Inflammatory macrophage treated with lipopolysaccharide for 4 hours (primary cell): Measurements from ENCODE around the gene PPP1R36.
A peak's percentile ranks its signal among the peaks of the same experiment; 100 is the strongest.
"Not testable (repeated sequence)": the region's sequence is repeated elsewhere in the genome, so short reads cannot be mapped to it uniquely, and the experiment has no call there.

Source experiments
- DNase-seq: peaks from one replicate; pipeline ENCODE4 v3.0.0-alpha.2; 2020

Gene PPP1R36

GRCh38 chr14:64520699-64521098 is 29.1 kb upstream of the PPP1R36 start:
- DNase-seq, result no peak

GRCh38 chr14:64522591-64523355 is 27.0 kb upstream of the PPP1R36 start:
- no peak for DNase-seq

DNA sequence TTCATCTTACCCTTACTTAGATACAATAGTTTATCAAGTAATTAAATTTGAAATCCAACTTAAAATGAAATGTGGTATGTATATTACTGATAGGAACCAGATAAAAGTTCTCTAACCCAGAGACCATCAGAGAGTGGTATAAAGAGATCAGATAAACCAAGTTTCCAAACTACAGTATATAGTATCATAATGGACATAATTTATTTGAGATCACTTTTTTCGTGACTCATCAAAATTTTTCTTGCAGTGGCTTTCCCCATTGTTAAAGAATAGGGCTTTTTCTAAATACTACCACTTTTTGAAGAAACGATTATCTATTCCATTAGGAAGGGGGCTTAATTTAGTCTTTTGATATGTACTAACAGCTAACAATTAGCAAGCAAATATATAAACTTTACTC is 24.4 kb upstream of the PPP1R36 start:
- no peak for DNase-seq

DNA sequence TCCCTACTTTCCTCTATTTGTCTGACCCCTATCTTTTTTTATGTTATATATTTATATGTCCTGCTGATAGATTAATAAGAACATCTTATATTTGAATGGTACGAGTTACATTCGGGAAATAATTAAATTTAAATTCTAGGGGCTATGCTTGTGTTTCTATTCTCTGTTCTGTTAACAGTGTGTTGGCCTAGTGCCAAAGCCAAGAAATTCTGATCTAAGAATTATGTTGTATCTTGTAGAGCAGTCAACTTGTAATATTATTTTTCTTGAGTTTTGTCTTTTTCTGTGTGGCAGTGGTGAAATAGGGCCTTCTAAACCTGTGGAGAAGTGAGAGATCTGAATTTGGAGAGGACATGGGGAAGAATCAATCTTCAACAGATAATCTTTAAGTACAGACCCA is 18.2 kb upstream of the PPP1R36 start:
- no peak for DNase-seq

- no peak for DNase-seq
Observed at GRCh38 chr14:64536488-64537245, 13.1 kb upstream of the PPP1R36 start.

GRCh38 chr14:64540208-64541202 is 9.3 kb upstream of the PPP1R36 start, which contains the start of gene HSPA2:
TSS of gene HSPA2 (plus strand) at chr14:64540741. CDS start at chr14:64540850, 109 bp downstream.
- DNase-seq, result peak; percentile 99

GRCh38 chr14:64541261-64541971 is 8.3 kb upstream of the PPP1R36 start:
- no peak for DNase-seq

GRCh38 chr14:64541972-64542835 is 7.6 kb upstream of the PPP1R36 start:
- no peak for DNase-seq

DNA sequence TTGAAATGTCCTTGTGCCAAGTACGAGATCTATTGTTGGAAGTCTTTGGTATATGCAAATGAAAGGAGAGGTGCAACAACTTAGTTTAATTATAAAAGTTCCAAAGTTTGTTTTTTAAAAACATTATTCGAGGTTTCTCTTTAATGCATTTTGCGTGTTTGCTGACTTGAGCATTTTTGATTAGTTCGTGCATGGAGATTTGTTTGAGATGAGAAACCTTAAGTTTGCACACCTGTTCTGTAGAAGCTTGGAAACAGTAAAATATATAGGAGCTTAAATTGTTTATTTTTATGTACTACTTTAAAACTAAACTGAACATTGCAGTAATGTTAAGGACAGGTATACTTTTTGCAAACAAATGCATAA is 6.9 kb upstream of the PPP1R36 start:
- no peak for DNase-seq

- no peak for DNase-seq
Observed at GRCh38 chr14:64544607-64545312, 5.0 kb upstream of the PPP1R36 start.

GRCh38 chr14:64549016-64549415 is 745 bp upstream of the PPP1R36 start:
- no peak for DNase-seq

DNA sequence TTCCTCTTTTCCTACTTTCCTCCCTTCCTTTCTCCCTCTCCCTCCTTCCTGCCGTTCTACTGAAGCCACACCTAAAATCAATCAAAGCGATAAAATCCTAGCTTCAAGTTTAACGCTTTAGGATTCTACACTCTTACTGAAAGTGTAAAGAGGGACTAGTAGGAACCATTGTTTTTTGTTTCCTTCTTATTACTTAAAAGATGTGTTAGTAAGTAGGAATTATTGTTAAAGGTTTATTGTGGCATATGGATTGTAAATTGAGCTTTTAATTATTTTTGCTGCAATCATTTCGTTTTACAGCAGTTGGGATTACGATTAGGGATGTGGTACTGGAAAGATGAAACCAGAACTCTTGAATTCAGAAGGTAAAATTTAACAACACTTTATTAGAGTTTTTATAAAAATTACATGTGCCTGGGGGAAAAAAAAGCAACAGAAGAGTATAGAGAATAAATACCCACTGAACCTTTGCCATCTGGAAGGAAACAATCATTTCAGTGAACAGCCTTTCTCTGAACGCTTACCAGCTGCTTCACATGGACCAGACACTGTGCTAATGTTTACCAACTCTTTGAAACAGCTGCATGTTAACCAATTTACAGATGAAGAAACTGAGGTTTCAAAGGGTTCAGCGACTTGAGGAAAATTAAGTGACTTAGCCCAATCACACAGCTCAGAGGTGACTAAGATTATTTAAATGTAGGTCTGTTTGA is 1.0 kb downstream of the PPP1R36 start:
- no peak for DNase-seq

- no peak for DNase-seq
Observed at GRCh38 chr14:64554556-64554955, 4.8 kb downstream of the PPP1R36 start.

GRCh38 chr14:64556526-64556925 is 6.8 kb downstream of the PPP1R36 start:
- peak; percentile 6 for DNase-seq

GRCh38 chr14:64558216-64558615 is 8.5 kb downstream of the PPP1R36 start:
- not testable (repeated sequence) for DNase-seq

- no peak for DNase-seq
Observed at GRCh38 chr14:64561631-64562030, 11.9 kb downstream of the PPP1R36 start.

- DNase-seq, result no peak
Observed at GRCh38 chr14:64562436-64562835, 12.7 kb downstream of the PPP1R36 start.

GRCh38 chr14:64563696-64564095 is 13.9 kb downstream of the PPP1R36 start:
- no peak for DNase-seq

DNA sequence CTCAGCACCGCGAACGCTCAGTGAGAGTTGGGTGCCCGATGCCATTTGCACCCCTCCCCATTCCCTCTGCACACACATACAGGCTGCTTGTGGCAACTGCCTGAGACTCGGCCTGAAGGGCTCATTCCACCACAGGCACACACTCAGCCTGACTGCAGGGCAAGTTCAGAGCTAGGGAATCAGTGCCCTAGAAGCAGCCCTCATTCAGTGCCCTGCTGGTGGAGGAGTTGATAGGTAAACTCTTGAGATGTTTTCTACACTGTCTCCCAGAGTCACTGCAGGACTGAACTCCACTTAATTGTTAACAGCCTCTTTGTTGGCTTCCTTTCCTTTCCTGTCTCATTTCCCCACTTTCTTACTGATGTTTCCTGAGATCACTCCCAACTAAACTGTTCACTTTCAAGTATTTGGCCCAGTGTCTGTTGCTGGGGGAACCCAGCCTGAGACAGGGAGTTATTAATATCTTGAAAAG is 16.9 kb downstream of the PPP1R36 start:
- DNase-seq, result no peak

GRCh38 chr14:64569138-64569631 is 19.4 kb downstream of the PPP1R36 start:
- DNase-seq, result no peak
